Measurements from ENCODE around the gene RNF10. TPM values are rescaled to one million over a fixed set of nuclear protein-coding genes. Genes with fewer than 3 reads are reported as not detected.

Gene RNF10
- total RNA-seq, 4 donors from 2014 or later: 220 to 375 (median 305) TPM

DNA sequence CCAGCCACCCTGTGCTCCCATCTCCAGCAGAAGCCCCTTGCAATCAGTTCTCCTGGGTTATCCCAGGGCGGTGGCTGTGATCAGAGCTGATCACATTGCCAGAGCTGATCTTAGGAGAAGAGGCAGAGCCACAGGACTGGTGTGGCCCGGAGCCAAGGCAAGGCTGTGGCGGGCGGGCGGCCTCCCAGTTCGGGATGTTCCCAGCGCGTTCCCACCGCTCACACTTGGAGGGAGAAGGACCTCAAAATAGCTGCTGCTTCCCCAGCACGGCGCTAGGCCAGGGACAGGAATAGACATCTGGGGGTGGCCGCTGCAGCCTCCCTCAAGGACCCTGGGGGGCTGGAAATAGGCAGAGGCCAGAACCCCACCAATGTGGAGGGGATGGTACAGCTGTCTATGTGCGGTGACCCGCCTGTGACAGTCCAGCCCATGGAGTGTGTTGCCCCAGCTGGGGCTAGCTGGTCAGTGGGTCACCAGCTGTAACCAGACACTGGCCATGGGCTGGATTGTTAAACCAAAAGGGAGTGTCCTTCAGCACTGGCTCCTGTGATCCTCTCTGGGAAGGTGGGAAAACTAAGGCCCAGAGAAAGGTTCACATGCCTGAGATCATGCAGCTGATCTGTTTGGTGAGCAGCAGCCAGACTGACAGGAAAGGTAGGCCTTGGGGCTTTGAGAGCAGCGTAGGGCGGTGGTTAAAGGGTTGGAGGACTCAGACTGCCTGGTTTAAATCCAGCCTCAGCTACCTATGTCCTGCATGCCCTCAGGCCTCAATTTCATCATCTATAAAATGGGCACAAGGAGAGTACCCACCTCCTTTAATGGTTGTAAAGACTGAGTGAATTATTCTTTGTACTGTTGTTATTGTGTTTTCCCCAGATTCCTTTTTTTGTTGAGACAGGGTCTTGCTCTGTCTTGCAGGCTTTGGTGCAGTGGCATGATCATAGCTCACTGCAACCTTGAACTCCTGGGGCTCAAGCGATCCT, 55.1 kb downstream of the RNF10 start:
- DNase-seq: no peak
- H3K27ac ChIP-seq: no peak overlapping the region
- H3K4me3 ChIP-seq: no peak overlapping the region
- TF ChIP-seq POLR2A (IDR thresholded peaks at IDR 0.05): no peak
- TF ChIP-seq, protein P1, sequence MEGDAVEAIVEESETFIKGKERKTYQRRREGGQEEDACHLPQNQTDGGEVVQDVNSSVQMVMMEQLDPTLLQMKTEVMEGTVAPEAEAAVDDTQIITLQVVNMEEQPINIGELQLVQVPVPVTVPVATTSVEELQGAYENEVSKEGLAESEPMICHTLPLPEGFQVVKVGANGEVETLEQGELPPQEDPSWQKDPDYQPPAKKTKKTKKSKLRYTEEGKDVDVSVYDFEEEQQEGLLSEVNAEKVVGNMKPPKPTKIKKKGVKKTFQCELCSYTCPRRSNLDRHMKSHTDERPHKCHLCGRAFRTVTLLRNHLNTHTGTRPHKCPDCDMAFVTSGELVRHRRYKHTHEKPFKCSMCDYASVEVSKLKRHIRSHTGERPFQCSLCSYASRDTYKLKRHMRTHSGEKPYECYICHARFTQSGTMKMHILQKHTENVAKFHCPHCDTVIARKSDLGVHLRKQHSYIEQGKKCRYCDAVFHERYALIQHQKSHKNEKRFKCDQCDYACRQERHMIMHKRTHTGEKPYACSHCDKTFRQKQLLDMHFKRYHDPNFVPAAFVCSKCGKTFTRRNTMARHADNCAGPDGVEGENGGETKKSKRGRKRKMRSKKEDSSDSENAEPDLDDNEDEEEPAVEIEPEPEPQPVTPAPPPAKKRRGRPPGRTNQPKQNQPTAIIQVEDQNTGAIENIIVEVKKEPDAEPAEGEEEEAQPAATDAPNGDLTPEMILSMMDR (IDR thresholded peaks at IDR 0.05): no peak
- no peaks in the 10 kb centered on the region for H3K36me3 ChIP-seq
- peaks cover 0 to 6% (median 2%) of the 10 kb centered on the region in 4 donors for H3K4me1 ChIP-seq
- H3K9me3 ChIP-seq: no peaks in the 10 kb centered on the region
- no peaks in the 10 kb centered on the region for H3K27me3 ChIP-seq

GRCh38 chr12:120590741-120591407, 56.7 kb downstream of the RNF10 start:
- peak overlapping the region in 3 of 4 donors; percentile 59 to 86 (median 81) for H3K27ac ChIP-seq

GRCh38 chr12:120592121-120593049, 58.2 kb downstream of the RNF10 start:
- Histone ChIP-seq H3K9me3 (no peaks in the 10 kb centered on the region), H3K4me1 (no peaks in the 10 kb centered on the region)
- no peak for TF ChIP-seq POLR2A (IDR thresholded peaks at IDR 0.05)
- TF ChIP-seq, protein P1 (IDR thresholded peaks at IDR 0.05): no peak

More at GRCh38 chr12:120590741-120591407, 56.7 kb downstream of the RNF10 start:
- DNase-seq: peak in 2 of 3 donors; percentile 66 to 84
- H3K9me3 ChIP-seq: no peaks in the 10 kb centered on the region
- no peaks in the 10 kb centered on the region for H3K4me1 ChIP-seq
- no peaks in the 10 kb centered on the region for H3K36me3 ChIP-seq
- H3K27me3 ChIP-seq: no peaks in the 10 kb centered on the region
- TF ChIP-seq, protein P1 (IDR thresholded peaks at IDR 0.05): peak in 1 of 6 experiments; percentile 20
- TF ChIP-seq POLR2A (IDR thresholded peaks at IDR 0.05): peak in 1 of 2 donors; percentile 49
- no peak overlapping the region for H3K4me3 ChIP-seq

GRCh38 chr12:120596901-120597300, 62.7 kb downstream of the RNF10 start:
- Histone ChIP-seq H3K27me3 (no peaks in the 10 kb centered on the region), H3K4me3 (no peak overlapping the region), H3K9me3 (no peaks in the 10 kb centered on the region), H3K36me3 (no peaks in the 10 kb centered on the region), H3K27ac (no peak overlapping the region), H3K4me1 (peaks cover 0 to 10% (median 0%) of the 10 kb centered on the region in 4 donors)
- TF ChIP-seq POLR2A (IDR thresholded peaks at IDR 0.05): no peak
- TF ChIP-seq, protein P1 (IDR thresholded peaks at IDR 0.05): no peak
- DNase-seq: no peak

More at GRCh38 chr12:120592121-120593049, 58.2 kb downstream of the RNF10 start:
- no peak overlapping the region for H3K4me3 ChIP-seq
- no peaks in the 10 kb centered on the region for H3K27me3 ChIP-seq
- no peak for DNase-seq
- H3K36me3 ChIP-seq: no peaks in the 10 kb centered on the region
- H3K27ac ChIP-seq: no peak overlapping the region

GRCh38 chr12:120597861-120598260, 63.7 kb downstream of the RNF10 start:
- Histone ChIP-seq H3K9me3 (no peaks in the 10 kb centered on the region), H3K4me3 (no peak overlapping the region), H3K4me1 (peaks cover 0 to 10% (median 0%) of the 10 kb centered on the region in 4 donors), H3K36me3 (no peaks in the 10 kb centered on the region), H3K27ac (no peak overlapping the region), H3K27me3 (no peaks in the 10 kb centered on the region)
- DNase-seq: no peak
- TF ChIP-seq, protein P1 (IDR thresholded peaks at IDR 0.05): no peak
- no peak for TF ChIP-seq POLR2A (IDR thresholded peaks at IDR 0.05)

Data from Peyer's patch (tissue), 4 donors.